GM18511 (cell line): ENCODE measurements around the gene CILP2.

Source experiments
- ATAC-seq: cut with Tn5 transposase; IDR thresholded peaks from one replicate; pipeline ENCODE4 v1.9.1; 2021; ENCODE audit warnings: mild to moderate bottlenecking, moderate library complexity; ENCODE audit not compliant: unreplicated experiment

Gene CILP2

GRCh38 chr19:19529783-19530422 is 8.2 kb upstream of the CILP2 start:
- ATAC-seq = no peak

- ATAC-seq = no peak
Measured at GRCh38 chr19:19530423-19530804, 7.7 kb upstream of the CILP2 start.

- ATAC-seq = no peak
Measured at GRCh38 chr19:19530889-19531288, 7.2 kb upstream of the CILP2 start.

GRCh38 chr19:19531951-19532805 is 5.9 kb upstream of the CILP2 start:
- no peak for ATAC-seq

- no peak for ATAC-seq
Measured at GRCh38 chr19:19532806-19533701, 5.0 kb upstream of the CILP2 start.

GRCh38 chr19:19533841-19534240 is 4.2 kb upstream of the CILP2 start:
- no peak for ATAC-seq

GRCh38 chr19:19534556-19535265 is 3.4 kb upstream of the CILP2 start:
- no peak for ATAC-seq

- ATAC-seq = no peak
Measured at GRCh38 chr19:19535311-19536191, 2.5 kb upstream of the CILP2 start.

- ATAC-seq = no peak
Measured at GRCh38 chr19:19537075-19538048, 703 bp upstream of the CILP2 start.

- no peak for ATAC-seq
Measured at GRCh38 chr19:19538785-19539166, 711 bp downstream of the CILP2 start.

- ATAC-seq = no peak
Measured at GRCh38 chr19:19539698-19540063, 1.6 kb downstream of the CILP2 start.

GRCh38 chr19:19540064-19540714 is 2.1 kb downstream of the CILP2 start:
- ATAC-seq = no peak

- no peak for ATAC-seq
Measured at GRCh38 chr19:19540715-19541515, 2.9 kb downstream of the CILP2 start.

- ATAC-seq = no peak
Measured at GRCh38 chr19:19541616-19542015, 3.6 kb downstream of the CILP2 start.

- no peak for ATAC-seq
Measured at GRCh38 chr19:19542507-19542906, 4.4 kb downstream of the CILP2 start.

GRCh38 chr19:19543101-19543500 is 5.0 kb downstream of the CILP2 start:
- ATAC-seq = no peak

- ATAC-seq = no peak
Measured at GRCh38 chr19:19543640-19544039, 5.6 kb downstream of the CILP2 start.
